GM20431 (cell line): ENCODE results near the gene AQP2.

ENCODE experiments used
- in situ Hi-C: fragments of 300-500 bp; cut with MseI, MboI; formaldehyde crosslinking; loops from one replicate; pipeline ENCODE4 v1.15.0; 2020; ENCODE audit warnings: low sequenced_read_pairs; ENCODE audit not compliant: unreplicated experiment

The AQP2 gene

GRCh38 chr12:49953961-49954846 lies 3.7 kb downstream of the AQP2 start:
- in situ Hi-C loops = no loop called here

- in situ Hi-C loops = no loop called here
These were observed 4.6 kb downstream of the AQP2 start for GRCh38 chr12:49954863-49955830.

GRCh38 chr12:49955899-49956662 lies 5.5 kb downstream of the AQP2 start:
- in situ Hi-C loops = no loop called here

GRCh38 chr12:49956663-49957569 lies 6.4 kb downstream of the AQP2 start:
- in situ Hi-C loops = no loop called here

GRCh38 chr12:49957570-49957967 lies 7.0 kb downstream of the AQP2 start:
- in situ Hi-C loops = no loop called here

- in situ Hi-C loops = no loop called here
These were observed 9.3 kb downstream of the AQP2 start for GRCh38 chr12:49959685-49960473.

- in situ Hi-C loops = no loop called here
These were observed 10.1 kb downstream of the AQP2 start for GRCh38 chr12:49960474-49961110.

- in situ Hi-C loops = no loop called here
These were observed 10.8 kb downstream of the AQP2 start, which contains the start of gene AQP5 for GRCh38 chr12:49961111-49961922. Gene AQP5 (plus strand): TSS chr12:49961872. CDS start chr12:49962018, 146 bp downstream.

GRCh38 chr12:49961993-49962764 lies 11.6 kb downstream of the AQP2 start:
- in situ Hi-C loops = no loop called here

- in situ Hi-C loops = no loop called here
These were observed 12.6 kb downstream of the AQP2 start for GRCh38 chr12:49962861-49963765.

GRCh38 chr12:49963976-49964815 lies 13.7 kb downstream of the AQP2 start:
- in situ Hi-C loops = no loop called here

GRCh38 chr12:49964849-49965624 lies 14.5 kb downstream of the AQP2 start:
- in situ Hi-C loops = no loop called here

GRCh38 chr12:49965836-49966235 lies 15.3 kb downstream of the AQP2 start:
- in situ Hi-C loops = no loop called here
